IMR-90 (cell line): ENCODE data around the gene ANKRD13B. TPM values are rescaled to one million over a fixed set of nuclear protein-coding genes. Genes with fewer than 3 reads are reported as not detected.

Experiments
- ATAC-seq: fragments of 200-7000 bp; cut with Tn5 transposase; 2 replicates; pipeline ENCODE4 v1.9.1; 2020; ENCODE audit warnings: low read depth, mild to moderate bottlenecking, moderate library complexity
- BruUV-seq: library from RNA; stranded (reverse); fragments of 400-500 nt; replicated peaks from 2 replicates; lab custom pipeline; 2021; lab: Mats Ljungman, UMichigan
- CTCF ChIA-PET: fragments of 300-600 bp; formaldehyde crosslinking; extraction: SDS; loops from one replicate; lab custom pipeline; 2021; ENCODE audit warnings: antibody characterized with exemption; lab: Yijun Ruan, JAX
- POLR2A ChIA-PET: fragments of 300-600 bp; sonication (Branson Sonifier 250); formaldehyde crosslinking; loops from one replicate; lab custom pipeline; 2022; ENCODE audit warnings: antibody characterized with exemption; ENCODE audit not compliant: unreplicated experiment; lab: Charles Lee
- DNase-seq: peaks from one replicate; pipeline ENCODE4 v3.0.0; 2013
- H2AFZ ChIP-seq: replicated peaks from 2 replicates; pipeline ENCODE3; 2013; ENCODE audit warnings: low read length, mild to moderate bottlenecking; ENCODE audit not compliant: poor library complexity
- H2AK5ac ChIP-seq: 2 replicates; pipeline ENCODE4 v1.6.1; 2013; ENCODE audit warnings: low read depth, low read length, inconsistent platforms
- H2AK9ac ChIP-seq: replicated peaks from 2 replicates; pipeline ENCODE3; 2013; ENCODE audit warnings: mild to moderate bottlenecking, low read depth, low read length, moderate library complexity; ENCODE audit not compliant: poor library complexity
- H2BK120ac ChIP-seq: 2 replicates; pipeline ENCODE4 v1.6.1; 2013; ENCODE audit warnings: low read depth, low read length, inconsistent platforms
- H2BK15ac ChIP-seq: 3 replicates; pipeline ENCODE4 v1.6.1; 2013; ENCODE audit warnings: low read depth, low read length, inconsistent platforms
- H2BK20ac ChIP-seq: 2 replicates; pipeline ENCODE4 v1.6.1; 2013; ENCODE audit warnings: low read depth, mild to moderate bottlenecking, inconsistent platforms, low read length, moderate library complexity
- H2BK5ac ChIP-seq: 2 replicates; pipeline ENCODE4 v1.6.1; 2013; ENCODE audit warnings: mild to moderate bottlenecking, low read depth, low read length, inconsistent platforms; ENCODE audit not compliant: poor library complexity, severe bottlenecking
- H3K14ac ChIP-seq: replicated peaks from 2 replicates; pipeline ENCODE4 v1.6.1; 2013; ENCODE audit warnings: low read depth, low read length, inconsistent platforms
- H3K18ac ChIP-seq: 2 replicates; pipeline ENCODE4 v1.6.1; 2013; ENCODE audit warnings: low read depth, low read length, control low read depth
- H3K23ac ChIP-seq: 2 replicates; pipeline ENCODE4 v1.6.1; 2013; ENCODE audit warnings: low read depth, low read length, inconsistent platforms
- H3K27ac ChIP-seq: 2 replicates; pipeline ENCODE4 v1.5.1; 2013; ENCODE audit warnings: mild to moderate bottlenecking, control low read depth, low read length; ENCODE audit not compliant: insufficient read depth
- H3K27me3 ChIP-seq: 2 replicates; pipeline ENCODE4 v1.6.1; 2013; ENCODE audit warnings: low read length; ENCODE audit not compliant: control insufficient read depth, insufficient read depth
- H3K36me3 ChIP-seq: 2 replicates; pipeline ENCODE4 v1.6.1; 2013; ENCODE audit warnings: low read length, mixed read lengths; ENCODE audit not compliant: control insufficient read depth, insufficient read depth
- H3K4ac ChIP-seq: 2 replicates; pipeline ENCODE4 v1.6.1; 2013; ENCODE audit warnings: low read depth, low read length, inconsistent platforms
- H3K4me1 ChIP-seq: 2 replicates; pipeline ENCODE4 v1.6.1; 2013; ENCODE audit warnings: low read length, mixed read lengths; ENCODE audit not compliant: control insufficient read depth, insufficient read depth
- H3K4me2 ChIP-seq: 2 replicates; pipeline ENCODE4 v1.6.1; 2013; ENCODE audit warnings: low read depth, mild to moderate bottlenecking, control low read depth, low read length, moderate library complexity
- H3K4me3 ChIP-seq: 2 replicates; pipeline ENCODE4 v1.5.1; 2013; ENCODE audit warnings: low read depth, mild to moderate bottlenecking, control low read depth, low read length, moderate library complexity; ENCODE audit not compliant: insufficient read depth
- H3K56ac ChIP-seq: 2 replicates; pipeline ENCODE4 v1.6.1; 2013; ENCODE audit warnings: low read length, inconsistent platforms; ENCODE audit not compliant: insufficient read depth; ENCODE audit errors: extremely low read depth
- H3K79me1 ChIP-seq, 2 experiments: 2 replicates each; pipeline ENCODE4 v1.6.1; 2013; ENCODE audit warnings: low read length in 2 of 2, inconsistent platforms in 1 of 2, low read depth in 1 of 2
- H3K9ac ChIP-seq: 2 replicates; pipeline ENCODE4 v1.6.1; 2013; ENCODE audit warnings: low read depth, low read length, control low read depth
- H3K9me1 ChIP-seq: 2 replicates; pipeline ENCODE4 v1.6.1; 2013; ENCODE audit warnings: low read length, inconsistent platforms; ENCODE audit not compliant: insufficient read depth
- H3K9me3 ChIP-seq: 2 replicates; pipeline ENCODE4 v1.6.1; 2013; ENCODE audit warnings: low read length; ENCODE audit not compliant: control insufficient read depth, insufficient read depth
- H4K20me1 ChIP-seq: 2 replicates; pipeline ENCODE4 v1.6.1; 2013; ENCODE audit warnings: low read length, inconsistent platforms; ENCODE audit not compliant: insufficient read depth
- H4K5ac ChIP-seq: 2 replicates; pipeline ENCODE4 v1.6.1; 2013; ENCODE audit warnings: mild to moderate bottlenecking, low read depth, low read length, control low read depth
- H4K8ac ChIP-seq, 2 experiments: 2 replicates each; pipeline ENCODE4 v1.6.1; 2013; ENCODE audit warnings: low read depth in 2 of 2, low read length in 2 of 2, control low read depth in 1 of 2, inconsistent platforms in 1 of 2
- H4K91ac ChIP-seq: 2 replicates; pipeline ENCODE4 v1.6.1; 2013; ENCODE audit warnings: low read depth, low read length, inconsistent platforms; ENCODE audit not compliant: insufficient read depth
- BHLHE40 ChIP-seq: fragments of 150-350 bp; IDR thresholded peaks from 2 replicates; pipeline ENCODE4 v1.6.1; 2016; ENCODE audit warnings: mild to moderate bottlenecking, low read depth, low read length
- CTCF ChIP-seq: conservative IDR thresholded peaks from 2 replicates; pipeline ENCODE4 v1.5.1; 2012; ENCODE audit warnings: mild to moderate bottlenecking, low read depth, low read length, improper control_type of control experiment
- ELK1 ChIP-seq: fragments of 150-350 bp; IDR thresholded peaks from 2 replicates; pipeline ENCODE4 v1.6.1; 2016; ENCODE audit warnings: low read depth, mild to moderate bottlenecking, low read length, moderate library complexity, borderline replicate concordance
- MAZ ChIP-seq: IDR thresholded peaks from 2 replicates; pipeline ENCODE4 v1.6.1; 2012; ENCODE audit warnings: low read depth, mild to moderate bottlenecking, low read length, improper control_type of control experiment, moderate library complexity, borderline replicate concordance
- RCOR1 ChIP-seq: IDR thresholded peaks from 2 replicates; pipeline ENCODE4 v1.6.1; 2012; ENCODE audit warnings: mild to moderate bottlenecking, low read length, improper control_type of control experiment; ENCODE audit not compliant: insufficient replicate concordance
- SMC3 ChIP-seq: fragments of 150-350 bp; IDR thresholded peaks from 2 replicates; pipeline ENCODE4 v1.6.1; 2016; ENCODE audit warnings: low read depth, mild to moderate bottlenecking, antibody characterized with exemption, low read length, moderate library complexity
- USF2 ChIP-seq: fragments of 150-350 bp; IDR thresholded peaks from 2 replicates; pipeline ENCODE4 v1.6.1; 2017; ENCODE audit warnings: mild to moderate bottlenecking, antibody characterized with exemption, low read length, low read depth
- WGBS, 2 experiments: methylation state at CpG; one replicate each; pipeline versions ENCODE4 v1.1.5 to v1.1.7; 2013; ENCODE audit warnings: missing lambda C conversion rate in 2 of 2; ENCODE audit not compliant: insufficient read length in 1 of 2; ENCODE audit errors: extremely low coverage in 2 of 2; 5-methylcytosine and 5-hydroxymethylcytosine counted together
- dilution Hi-C: fragments of 300-500 bp; cut with HindIII; formaldehyde crosslinking; loops from one replicate; pipeline ENCODE4 v1.14.3; 2018; ENCODE audit warnings: low sequenced_read_pairs; ENCODE audit not compliant: unreplicated experiment
- in situ Hi-C: fragments of 300-500 bp; cut with MboI; formaldehyde crosslinking; loops from 3 replicates; pipeline ENCODE4 v1.14.3; 2019; ENCODE audit warnings: low sequenced_read_pairs, inconsistent platforms, mixed read lengths
- intact Hi-C: fragments of 100-400 bp; cut with micrococcal nuclease; formaldehyde crosslinking; loops from 2 replicates; pipeline ENCODE4 v1.10.0; 2022
- polyA plus RNA-seq, 3 experiments: library from polyadenylated mRNA; depleted of rRNA; stranded (reverse); fragments of >200 nt; gene quantifications; 2 replicates each; pipeline ENCODE4 v1.2.3, GENCODE V29; 2012; ENCODE audit warnings: low replicate concordance in 1 of 3
- total RNA-seq: library from RNA; depleted of rRNA; stranded (reverse); fragments of >200 nt; gene quantifications from 2 replicates; pipeline ENCODE4 v1.2.3, GENCODE V29; 2012

ANKRD13B gene
- total and polyA plus RNA-seq, 2 of the 4 experiments (the other 2 are of a cell fraction), result 0.90 to 4.0 TPM

GRCh38 chr17:29643817-29644160 is 50.9 kb downstream of the ANKRD13B start:
- DNase-seq, result no peak
- dilution Hi-C loops, result no loop called here
- Histone ChIP-seq H2BK120ac (no peak overlapping the region), H3K9me3 (no peaks in the 10 kb centered on the region), H3K18ac (no peak overlapping the region), H3K9me1 (peaks cover 7% of the 10 kb centered on the region), H2BK15ac (no peak overlapping the region), H3K4me3 (no peak overlapping the region), H3K9ac (no peak overlapping the region), H3K56ac (no peak overlapping the region), H3K36me3 (peaks cover 3% of the 10 kb centered on the region; the same call in 1 of the 2 replicates), H4K5ac (no peak overlapping the region), H3K27ac (no peak overlapping the region), H3K27me3 (no peaks in the 10 kb centered on the region), H3K79me1 (peaks cover 0 to 6% of the 10 kb centered on the region in 2 experiments; a peak in 1 of 4 replicates), H3K4me2 (no peak overlapping the region), H2AK9ac (no peak overlapping the region), H4K8ac (no peak overlapping the region), H2AFZ (no peak overlapping the region), H2AK5ac (no peak overlapping the region), H2BK5ac (no peak overlapping the region), H4K91ac (no peak overlapping the region), H3K4me1 (peaks cover 25% of the 10 kb centered on the region), H4K20me1 (no peaks in the 10 kb centered on the region), H2BK20ac (no peak overlapping the region), H3K14ac (no peak overlapping the region), H3K23ac (no peak overlapping the region), H3K4ac (no peak overlapping the region)
- ChIA-PET POLR2A (no interaction called here), CTCF (no interaction called here)
- TF ChIP-seq ELK1 (no peak), MAZ (no peak), USF2 (no peak), RCOR1 (no peak), BHLHE40 (no peak), SMC3 (no peak), CTCF (no peak)
- intact Hi-C loops, result no loop called here
- ATAC-seq, result no peak
- in situ Hi-C loops, result loop anchor here (5.0 to 10.0 kb wide), 2 partner anchors 134 to 291 kb away; partner anchors contain the start of gene SSH2
- WGBS, 2 experiments, result no CpG with 5 or more reads among the region's 1 CpG
- BruUV-seq, result no TSS peak
